Omental fat pad (tissue), 4 donors: ENCODE measurements around the gene NOTO. TPM values are rescaled to one million over a fixed set of nuclear protein-coding genes. Genes with fewer than 3 reads are reported as not detected.

Experiments used
- ATAC-seq: fragments of 150-250 bp; one replicate; pipeline ENCODE4 v1.9.1; 2016; ENCODE audit warnings: mild to moderate bottlenecking, moderate library complexity; ENCODE audit not compliant: low FRiP score
- DNase-seq: peaks from one replicate; pipeline ENCODE4 v3.0.0-alpha.2; 2019; ENCODE audit warnings: low spot score
- CTCF ChIP-seq, 3 donors: fragments of 450-650 bp; IDR thresholded peaks; one replicate each; pipeline ENCODE4 v1.5.1; 2016 to 2017; ENCODE audit warnings: antibody characterized with exemption in 3 of 3, mild to moderate bottlenecking in 3 of 3, moderate library complexity in 2 of 3
- total RNA-seq, 4 donors: library from RNA; depleted of rRNA; stranded (reverse); fragments of >200 nt; gene quantifications; one replicate each; pipeline ENCODE4 v1.1.0, GENCODE V29; 2016

NOTO gene
- total RNA-seq, 4 donors from 2014 or later = not detected

- TF ChIP-seq CTCF (IDR thresholded peaks at IDR 0.05) = no peak
- no peak for ATAC-seq
- DNase-seq = no peak
Observed at GRCh38 chr2:73225513-73226360, 23.4 kb downstream of the NOTO start.

- DNase-seq (no peak), ATAC-seq (no peak)
- no peak for TF ChIP-seq CTCF (IDR thresholded peaks at IDR 0.05)
Observed at GRCh38 chr2:73227086-73227485, 24.7 kb downstream of the NOTO start.

- DNase-seq = no peak
- TF ChIP-seq CTCF (IDR thresholded peaks at IDR 0.05) = no peak
- no peak for ATAC-seq
Observed at GRCh38 chr2:73228631-73229030, 26.3 kb downstream of the NOTO start.

- DNase-seq (no peak), ATAC-seq (no peak)
- no peak for TF ChIP-seq CTCF (IDR thresholded peaks at IDR 0.05)
Observed at GRCh38 chr2:73232403-73233153, 30.2 kb downstream of the NOTO start.

- ATAC-seq = peak; percentile 99
- no peak for TF ChIP-seq CTCF (IDR thresholded peaks at IDR 0.05)
- DNase-seq = peak; percentile 97
Observed at GRCh38 chr2:73233154-73233931, 31.0 kb downstream of the NOTO start, which contains the start of gene PRADC1. Gene PRADC1 (minus strand): TSS chr2:73233239. CDS start chr2:73233160, 79 bp downstream.

GRCh38 chr2:73233932-73234832 lies 31.8 kb downstream of the NOTO start, which contains the start of gene CCT7:
Gene CCT7 (plus strand): TSS chr2:73234308. CDS start chr2:73234379, 71 bp downstream.
- DNase-seq (peak; percentile 59), ATAC-seq (peak; percentile 75)
- no peak for TF ChIP-seq CTCF (IDR thresholded peaks at IDR 0.05)
